Neural cell (in vitro differentiated cells): ENCODE measurements around the gene FAM193B. TPM values are rescaled to one million over a fixed set of nuclear protein-coding genes. Genes with fewer than 3 reads are reported as not detected.

Source experiments
- H2AFZ ChIP-seq: fragments of 200-600, 300-800 bp; sonication (generic), shearing (Covaris generic); 2 replicates; pipeline ENCODE4 v1.6.0; 2014; ENCODE audit warnings: low read depth, mild to moderate bottlenecking, antibody characterized with exemption, low read length, moderate library complexity
- H3F3A ChIP-seq: fragments of 200-600 bp; shearing (Covaris generic); 2 replicates; pipeline ENCODE4 v1.6.1; 2016; ENCODE audit warnings: mild to moderate bottlenecking, moderate library complexity, mixed read lengths, antibody characterized with exemption, low read length; ENCODE audit not compliant: insufficient read depth, poor library complexity, severe bottlenecking
- H3K27ac ChIP-seq: fragments of 200-600, 300-800 bp; sonication (generic), shearing (Covaris generic); 2 replicates; pipeline ENCODE4 v1.5.1; 2014; ENCODE audit warnings: mild to moderate bottlenecking, low read length, moderate library complexity
- H3K27me3 ChIP-seq: fragments of 300-800, 200-600 bp; sonication (generic), shearing (Covaris generic); 2 replicates; pipeline ENCODE4 v1.6.0; 2014; ENCODE audit warnings: mild to moderate bottlenecking, low read depth, low read length, moderate library complexity; ENCODE audit not compliant: insufficient read depth
- H3K36me3 ChIP-seq: fragments of 300-800, 200-600 bp; sonication (generic), shearing (Covaris generic); 2 replicates; pipeline ENCODE4 v1.5.1; 2014; ENCODE audit warnings: mild to moderate bottlenecking, antibody characterized with exemption, low read length, moderate library complexity; ENCODE audit not compliant: insufficient read depth
- H3K4me2 ChIP-seq: fragments of 300-800, 200-600 bp; sonication (generic), shearing (Covaris generic); 2 replicates; pipeline ENCODE4 v1.6.0; 2014; ENCODE audit warnings: mild to moderate bottlenecking, low read length
- H3K4me3 ChIP-seq: fragments of 300-800, 200-600 bp; sonication (generic), shearing (Covaris generic); 2 replicates; pipeline ENCODE4 v1.5.1; 2014; ENCODE audit warnings: mild to moderate bottlenecking, low read length, moderate library complexity
- H3K79me2 ChIP-seq: fragments of 200-600 bp; shearing (Covaris generic); replicated peaks from 2 replicates; pipeline ENCODE4 v1.6.0; 2014; ENCODE audit warnings: mild to moderate bottlenecking, low read length, moderate library complexity; ENCODE audit not compliant: insufficient read depth
- H3K9ac ChIP-seq: fragments of 300-800, 200-600 bp; sonication (generic), shearing (Covaris generic); 2 replicates; pipeline ENCODE4 v1.6.1; 2016; ENCODE audit warnings: mild to moderate bottlenecking, low read length, mixed read lengths
- H3K9me2 ChIP-seq: fragments of 200-600 bp; shearing (Covaris generic); 2 replicates; pipeline ENCODE4 v1.6.1; 2016; ENCODE audit warnings: mild to moderate bottlenecking, low read length, mixed read lengths; ENCODE audit not compliant: insufficient read depth
- H3K9me3 ChIP-seq: fragments of 200-600, 300-800 bp; sonication (generic), shearing (Covaris generic); 2 replicates; pipeline ENCODE4 v1.6.1; 2016; ENCODE audit warnings: mild to moderate bottlenecking, mixed run types, low read length, moderate library complexity, mixed read lengths
- H4K20me1 ChIP-seq: fragments of 200-600 bp; shearing (Covaris generic); 2 replicates; pipeline ENCODE4 v1.6.1; 2016; ENCODE audit warnings: mild to moderate bottlenecking, mixed run types; ENCODE audit not compliant: insufficient read depth
- CTCF ChIP-seq: fragments of 450-650 bp; IDR thresholded peaks from 2 replicates; pipeline ENCODE4 v1.5.1; 2014; ENCODE audit warnings: antibody characterized with exemption, mild to moderate bottlenecking, moderate library complexity; ENCODE audit not compliant: poor library complexity, severe bottlenecking
- EP300 ChIP-seq: fragments of 450-650 bp; conservative IDR thresholded peaks from 2 replicates; pipeline ENCODE4 v1.6.1; 2014; ENCODE audit warnings: antibody characterized with exemption, mild to moderate bottlenecking, moderate library complexity; ENCODE audit not compliant: poor library complexity, severe bottlenecking
- EZH2 ChIP-seq: fragments of 200-600, 300-800 bp; shearing (Covaris generic), sonication (generic); IDR thresholded peaks from 2 replicates; pipeline ENCODE4 v1.6.1; 2014; ENCODE audit warnings: antibody characterized with exemption, low read length, borderline replicate concordance, mild to moderate bottlenecking; ENCODE audit not compliant: insufficient read depth, poor library complexity, severe bottlenecking
- MXI1 ChIP-seq: fragments of 450-650 bp; conservative IDR thresholded peaks from 2 replicates; pipeline ENCODE4 v1.6.1; 2014; ENCODE audit warnings: antibody characterized with exemption, mild to moderate bottlenecking; ENCODE audit not compliant: poor library complexity, severe bottlenecking
- POLR2AphosphoS5 ChIP-seq: IDR thresholded peaks from 2 replicates; pipeline ENCODE4 v1.6.1; 2012
- RAD21 ChIP-seq: fragments of 450-650 bp; conservative IDR thresholded peaks from 2 replicates; pipeline ENCODE4 v1.6.1; 2014; ENCODE audit warnings: antibody characterized with exemption, mild to moderate bottlenecking, moderate library complexity
- SMC3 ChIP-seq: fragments of 450-650 bp; conservative IDR thresholded peaks from 2 replicates; pipeline ENCODE4 v1.6.1; 2014; ENCODE audit warnings: antibody characterized with exemption, mild to moderate bottlenecking, moderate library complexity; ENCODE audit not compliant: poor library complexity
- TAF1 ChIP-seq: IDR thresholded peaks from 2 replicates; pipeline ENCODE4 v1.6.1; 2012; ENCODE audit warnings: low read depth
- polyA plus RNA-seq: library from polyadenylated mRNA; depleted of rRNA; stranded (reverse); fragments of >200 nt; gene quantifications from 2 replicates; pipeline ENCODE4 v1.2.3, GENCODE V29; 2014
- TF ChIP-seq, protein P1 (sequence below): IDR thresholded peaks from 2 replicates; pipeline ENCODE4 v1.6.1; 2012; ENCODE audit warnings: borderline replicate concordance

The FAM193B gene
- polyA plus RNA-seq, 1 donor from 2014 or later = 79.2 TPM

- H3K9me2 ChIP-seq = no peaks in the 10 kb centered on the region
- no peak overlapping the region for H3K9ac ChIP-seq
- H3F3A ChIP-seq = no peaks in the 10 kb centered on the region
- H3K27ac ChIP-seq = no peak overlapping the region
- peaks cover 4% of the 10 kb centered on the region for H3K36me3 ChIP-seq
- no peak overlapping the region for H3K4me3 ChIP-seq
- no peaks in the 10 kb centered on the region for H3K27me3 ChIP-seq
- no peaks in the 10 kb centered on the region for H4K20me1 ChIP-seq
- TF ChIP-seq, protein P1, sequence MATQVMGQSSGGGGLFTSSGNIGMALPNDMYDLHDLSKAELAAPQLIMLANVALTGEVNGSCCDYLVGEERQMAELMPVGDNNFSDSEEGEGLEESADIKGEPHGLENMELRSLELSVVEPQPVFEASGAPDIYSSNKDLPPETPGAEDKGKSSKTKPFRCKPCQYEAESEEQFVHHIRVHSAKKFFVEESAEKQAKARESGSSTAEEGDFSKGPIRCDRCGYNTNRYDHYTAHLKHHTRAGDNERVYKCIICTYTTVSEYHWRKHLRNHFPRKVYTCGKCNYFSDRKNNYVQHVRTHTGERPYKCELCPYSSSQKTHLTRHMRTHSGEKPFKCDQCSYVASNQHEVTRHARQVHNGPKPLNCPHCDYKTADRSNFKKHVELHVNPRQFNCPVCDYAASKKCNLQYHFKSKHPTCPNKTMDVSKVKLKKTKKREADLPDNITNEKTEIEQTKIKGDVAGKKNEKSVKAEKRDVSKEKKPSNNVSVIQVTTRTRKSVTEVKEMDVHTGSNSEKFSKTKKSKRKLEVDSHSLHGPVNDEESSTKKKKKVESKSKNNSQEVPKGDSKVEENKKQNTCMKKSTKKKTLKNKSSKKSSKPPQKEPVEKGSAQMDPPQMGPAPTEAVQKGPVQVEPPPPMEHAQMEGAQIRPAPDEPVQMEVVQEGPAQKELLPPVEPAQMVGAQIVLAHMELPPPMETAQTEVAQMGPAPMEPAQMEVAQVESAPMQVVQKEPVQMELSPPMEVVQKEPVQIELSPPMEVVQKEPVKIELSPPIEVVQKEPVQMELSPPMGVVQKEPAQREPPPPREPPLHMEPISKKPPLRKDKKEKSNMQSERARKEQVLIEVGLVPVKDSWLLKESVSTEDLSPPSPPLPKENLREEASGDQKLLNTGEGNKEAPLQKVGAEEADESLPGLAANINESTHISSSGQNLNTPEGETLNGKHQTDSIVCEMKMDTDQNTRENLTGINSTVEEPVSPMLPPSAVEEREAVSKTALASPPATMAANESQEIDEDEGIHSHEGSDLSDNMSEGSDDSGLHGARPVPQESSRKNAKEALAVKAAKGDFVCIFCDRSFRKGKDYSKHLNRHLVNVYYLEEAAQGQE = no peak
- TF ChIP-seq RAD21 (no peak), TAF1 (no peak), EZH2 (no peak), MXI1 (no peak), POLR2AphosphoS5 (no peak), EP300 (no peak), SMC3 (no peak), CTCF (no peak)
- H2AFZ ChIP-seq = no peak overlapping the region
- H3K4me2 ChIP-seq = no peak overlapping the region
- peaks cover 11% of the 10 kb centered on the region for H3K79me2 ChIP-seq
- H3K9me3 ChIP-seq = no peaks in the 10 kb centered on the region
Observed at GRCh38 chr5:177514541-177514940, 39.8 kb downstream of the FAM193B start.

DNA sequence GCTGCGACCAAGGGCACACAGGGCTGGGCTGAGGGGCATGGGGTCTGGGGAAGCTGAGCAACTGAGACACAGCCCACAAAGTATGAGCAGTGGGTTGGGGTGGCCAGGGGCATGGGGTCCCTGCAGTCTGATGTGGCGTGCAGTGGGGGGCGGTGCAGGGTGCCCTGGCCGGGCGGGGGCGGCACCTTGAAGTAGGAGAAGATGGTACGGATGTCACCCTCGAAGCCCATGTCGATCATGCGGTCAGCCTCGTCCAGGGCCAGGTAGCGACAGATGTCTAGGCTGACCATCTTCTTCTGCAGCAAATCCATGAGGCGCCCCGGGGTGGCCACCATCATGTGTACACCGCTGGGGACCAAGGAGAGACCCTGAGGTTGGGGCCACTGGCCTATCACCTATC lies 40.9 kb downstream of the FAM193B start:
- H4K20me1 ChIP-seq = no peaks in the 10 kb centered on the region
- no peak overlapping the region for H3K9ac ChIP-seq
- no peak overlapping the region for H3K27ac ChIP-seq

More for the DNA sequence above, 40.9 kb downstream of the FAM193B start:
- H3K27me3 ChIP-seq = no peaks in the 10 kb centered on the region
- H3K36me3 ChIP-seq = peaks cover 4% of the 10 kb centered on the region
- H3K79me2 ChIP-seq = peaks cover 11% of the 10 kb centered on the region
- H2AFZ ChIP-seq = no peak overlapping the region
- H3K9me2 ChIP-seq = no peaks in the 10 kb centered on the region
- H3K9me3 ChIP-seq = no peaks in the 10 kb centered on the region
- TF ChIP-seq SMC3 (no peak), RAD21 (no peak), CTCF (no peak), EP300 (no peak), MXI1 (no peak), POLR2AphosphoS5 (no peak), EZH2 (no peak), TAF1 (no peak)
- TF ChIP-seq, protein P1 = no peak
- no peak overlapping the region for H3K4me2 ChIP-seq
- H3F3A ChIP-seq = no peaks in the 10 kb centered on the region
- no peak overlapping the region for H3K4me3 ChIP-seq
